Activated naive CD8-positive, alpha-beta T cell treated with anti-CD3 and anti-CD28 coated beads, Interleukin-2, amount 50 U/mL, for 24 hours (primary cell): ENCODE data around the gene KLF7.

Experiments
- ATAC-seq: fragments of 150-1000 bp; cut with Tn5 transposase; one replicate; pipeline ENCODE4 v1.10.0; 2021
- DNase-seq: peaks from one replicate; pipeline ENCODE4 v3.0.0; 2021
- H3K27ac Mint-ChIP-seq: one replicate; pipeline ENCODE4 v1.8.0; 2021; ENCODE audit warnings: mild to moderate bottlenecking, mixed read lengths
- H3K27me3 Mint-ChIP-seq: one replicate; pipeline ENCODE4 v1.8.0; 2021; ENCODE audit warnings: mixed read lengths
- H3K36me3 Mint-ChIP-seq: one replicate; pipeline ENCODE4 v1.8.0; 2021; ENCODE audit warnings: low read depth, mixed read lengths
- H3K4me1 Mint-ChIP-seq: one replicate; pipeline ENCODE4 v1.8.0; 2021; ENCODE audit warnings: mixed read lengths
- H3K4me3 Mint-ChIP-seq: one replicate; pipeline ENCODE4 v1.8.0; 2021; ENCODE audit warnings: mild to moderate bottlenecking, moderate library complexity, mixed read lengths
- H3K9me3 Mint-ChIP-seq: one replicate; pipeline ENCODE4 v1.8.0; 2021; ENCODE audit warnings: mixed read lengths

The KLF7 gene

DNA sequence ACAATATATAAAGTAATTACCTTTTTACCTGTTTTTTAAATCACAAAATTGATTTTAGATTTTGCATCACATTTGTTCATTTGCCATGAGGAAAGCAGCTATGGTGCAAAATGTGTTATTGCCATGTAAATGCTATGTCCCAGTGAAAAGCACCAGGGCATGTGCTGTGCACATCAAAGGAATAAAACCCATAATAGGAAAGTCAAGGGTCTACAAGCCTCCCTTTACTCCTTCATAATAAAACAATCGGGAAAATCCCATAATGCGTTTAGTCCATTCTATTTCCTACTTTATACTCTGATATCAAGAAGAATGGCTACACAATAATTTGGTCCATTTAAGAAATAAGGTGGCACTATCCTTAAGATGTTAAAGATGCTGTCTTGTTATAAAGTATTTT, 53.0 kb downstream of the KLF7 start:
- H3K9me3 Mint-ChIP-seq, result no peaks in the 10 kb centered on the region
- no peak overlapping the region for H3K27ac Mint-ChIP-seq
- DNase-seq (no peak), ATAC-seq (no peak)
- H3K4me1 Mint-ChIP-seq, result peaks cover 21% of the 10 kb centered on the region
- no peaks in the 10 kb centered on the region for H3K36me3 Mint-ChIP-seq
- H3K4me3 Mint-ChIP-seq, result no peak overlapping the region
- no peaks in the 10 kb centered on the region for H3K27me3 Mint-ChIP-seq

DNA sequence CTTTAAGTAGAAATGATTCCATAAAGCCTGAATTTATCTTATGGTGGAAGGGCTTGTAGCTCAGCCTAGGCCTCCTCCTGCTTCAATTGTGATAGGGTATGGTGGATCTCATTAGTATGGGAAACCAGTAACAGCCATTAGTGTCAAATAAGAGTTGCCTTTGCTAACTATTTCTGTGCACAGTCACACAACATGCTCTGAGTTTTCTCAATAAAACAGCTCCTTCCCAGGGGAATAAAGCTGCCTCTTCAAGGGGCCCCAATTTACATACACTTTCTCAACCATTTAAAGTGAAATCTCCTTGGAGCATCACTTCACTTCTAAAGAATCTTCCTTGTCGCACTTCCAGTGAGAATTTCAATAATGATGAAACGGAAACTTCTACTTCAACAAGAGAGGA, 53.4 kb downstream of the KLF7 start:
- ATAC-seq (no peak), DNase-seq (no peak)
- Mint-ChIP-seq H3K4me1 (peaks cover 24% of the 10 kb centered on the region), H3K27ac (no peak overlapping the region), H3K36me3 (no peaks in the 10 kb centered on the region), H3K9me3 (no peaks in the 10 kb centered on the region), H3K27me3 (no peaks in the 10 kb centered on the region), H3K4me3 (no peak overlapping the region)

DNA sequence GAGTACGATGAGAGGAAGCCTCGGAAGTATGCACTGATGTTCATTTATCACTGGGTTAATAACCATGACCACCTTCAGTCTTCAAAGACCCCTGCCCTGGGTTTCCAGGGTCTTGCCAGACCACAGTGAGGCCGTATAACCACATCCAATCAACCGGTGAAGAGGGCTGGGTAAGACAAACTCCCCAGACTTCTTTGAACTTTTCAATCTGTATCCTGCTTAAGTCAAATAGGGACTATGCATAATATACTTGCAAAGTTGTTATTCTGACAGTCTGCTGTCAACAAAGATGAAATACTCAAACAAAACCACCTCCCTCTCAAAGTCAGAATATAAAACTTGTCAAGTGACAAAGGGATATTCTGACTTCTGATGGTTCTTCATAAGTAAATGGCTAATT, 54.0 kb downstream of the KLF7 start:
- no peak overlapping the region for H3K27ac Mint-ChIP-seq
- H3K27me3 Mint-ChIP-seq, result no peaks in the 10 kb centered on the region
- ATAC-seq (no peak), DNase-seq (no peak)
- no peak overlapping the region for H3K4me3 Mint-ChIP-seq
- no peaks in the 10 kb centered on the region for H3K9me3 Mint-ChIP-seq
- peaks cover 26% of the 10 kb centered on the region for H3K4me1 Mint-ChIP-seq
- peaks cover 2% of the 10 kb centered on the region for H3K36me3 Mint-ChIP-seq

DNA sequence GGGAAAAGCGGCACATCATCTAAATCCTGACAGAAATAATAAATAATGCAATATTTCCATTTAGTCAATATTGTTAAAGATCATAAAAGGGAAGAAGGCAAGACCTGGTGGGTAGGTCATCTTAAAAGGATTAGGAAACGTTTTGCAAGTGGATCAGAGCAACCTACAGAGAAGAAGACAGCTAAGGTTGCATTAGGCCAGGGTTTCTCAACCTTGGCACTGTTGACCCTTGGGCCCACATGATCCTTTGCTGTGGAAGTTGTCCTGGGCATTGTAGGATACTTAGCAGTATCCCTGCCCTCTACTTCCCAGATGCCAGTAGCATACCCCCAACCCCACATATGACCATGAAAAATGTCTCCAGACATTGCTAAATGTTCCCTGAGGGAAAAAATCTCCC, 55.0 kb downstream of the KLF7 start:
- ATAC-seq (no peak), DNase-seq (no peak)
- peaks cover 8% of the 10 kb centered on the region for H3K36me3 Mint-ChIP-seq
- H3K27ac Mint-ChIP-seq, result no peak overlapping the region
- no peaks in the 10 kb centered on the region for H3K27me3 Mint-ChIP-seq
- no peak overlapping the region for H3K4me3 Mint-ChIP-seq
- H3K9me3 Mint-ChIP-seq, result no peaks in the 10 kb centered on the region
- peaks cover 26% of the 10 kb centered on the region for H3K4me1 Mint-ChIP-seq

DNA sequence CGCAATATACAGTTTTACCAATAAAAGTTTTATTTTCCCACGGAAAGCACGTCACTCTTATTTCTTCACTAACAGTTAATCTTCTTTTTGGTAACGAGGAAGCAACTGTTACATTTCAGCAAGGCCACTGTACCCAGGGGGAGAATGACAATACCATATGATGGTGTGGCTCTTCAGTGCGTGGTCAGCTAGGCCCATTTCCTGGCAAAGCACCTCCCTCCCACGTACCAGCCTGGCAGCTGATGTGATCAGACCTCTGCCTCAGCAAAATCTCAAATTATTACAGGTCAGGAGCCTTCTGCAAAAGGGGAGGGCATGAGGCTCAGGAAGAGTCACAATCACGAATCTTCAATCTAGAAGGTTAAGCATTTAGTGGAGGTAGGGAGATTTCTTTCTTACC, 55.4 kb downstream of the KLF7 start:
- DNase-seq (no peak), ATAC-seq (no peak)
- H3K4me3 Mint-ChIP-seq, result no peak overlapping the region
- H3K36me3 Mint-ChIP-seq, result peaks cover 8% of the 10 kb centered on the region
- H3K9me3 Mint-ChIP-seq, result no peaks in the 10 kb centered on the region
- H3K27ac Mint-ChIP-seq, result no peak overlapping the region
- peaks cover 26% of the 10 kb centered on the region for H3K4me1 Mint-ChIP-seq
- no peaks in the 10 kb centered on the region for H3K27me3 Mint-ChIP-seq

DNA sequence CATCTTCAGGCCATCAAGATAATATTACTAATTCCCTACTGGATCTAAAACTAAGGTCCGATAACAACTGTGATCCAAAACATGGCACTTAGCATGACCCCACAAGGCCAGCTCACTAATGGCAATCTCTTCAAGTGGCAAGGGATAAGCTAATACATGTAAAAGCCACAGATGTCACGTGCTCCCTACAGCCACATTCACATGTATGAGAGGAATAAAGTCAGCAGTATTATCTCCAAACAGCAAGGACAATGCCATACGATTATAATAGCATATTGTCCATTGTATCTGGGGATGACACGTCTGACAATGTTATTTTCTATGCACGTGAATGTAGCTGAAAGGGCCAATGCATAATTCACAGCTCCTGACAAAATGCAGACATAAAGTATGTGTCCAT, 56.0 kb downstream of the KLF7 start:
- no peak overlapping the region for H3K4me3 Mint-ChIP-seq
- ATAC-seq, result no peak
- peaks cover 10% of the 10 kb centered on the region for H3K36me3 Mint-ChIP-seq
- DNase-seq, result no peak
- no peaks in the 10 kb centered on the region for H3K27me3 Mint-ChIP-seq
- H3K27ac Mint-ChIP-seq, result no peak overlapping the region
- no peaks in the 10 kb centered on the region for H3K9me3 Mint-ChIP-seq
- H3K4me1 Mint-ChIP-seq, result peaks cover 26% of the 10 kb centered on the region

DNA sequence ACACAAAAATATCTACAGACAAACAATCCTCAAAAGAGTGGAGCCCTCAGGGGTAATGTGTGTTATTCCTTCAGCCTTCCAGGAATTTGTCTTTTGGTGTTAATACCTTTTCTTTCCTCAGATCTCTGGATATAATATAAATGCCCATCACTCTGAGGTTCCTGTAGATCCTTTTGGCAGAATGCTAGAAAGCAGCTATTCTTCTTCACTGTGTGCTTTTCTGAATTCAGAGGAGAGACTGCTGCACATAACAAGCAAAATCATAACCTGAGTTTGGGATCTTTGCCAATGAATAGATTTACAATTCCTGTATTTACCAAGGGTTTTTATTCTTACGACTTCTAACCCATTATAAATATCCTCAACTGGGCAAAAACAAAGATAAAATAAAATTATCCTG, 57.3 kb downstream of the KLF7 start:
- no peak overlapping the region for H3K27ac Mint-ChIP-seq
- no peaks in the 10 kb centered on the region for H3K9me3 Mint-ChIP-seq
- DNase-seq, result no peak
- no peaks in the 10 kb centered on the region for H3K27me3 Mint-ChIP-seq
- no peak for ATAC-seq
- peaks cover 26% of the 10 kb centered on the region for H3K4me1 Mint-ChIP-seq
- H3K36me3 Mint-ChIP-seq, result peaks cover 12% of the 10 kb centered on the region
- no peak overlapping the region for H3K4me3 Mint-ChIP-seq

DNA sequence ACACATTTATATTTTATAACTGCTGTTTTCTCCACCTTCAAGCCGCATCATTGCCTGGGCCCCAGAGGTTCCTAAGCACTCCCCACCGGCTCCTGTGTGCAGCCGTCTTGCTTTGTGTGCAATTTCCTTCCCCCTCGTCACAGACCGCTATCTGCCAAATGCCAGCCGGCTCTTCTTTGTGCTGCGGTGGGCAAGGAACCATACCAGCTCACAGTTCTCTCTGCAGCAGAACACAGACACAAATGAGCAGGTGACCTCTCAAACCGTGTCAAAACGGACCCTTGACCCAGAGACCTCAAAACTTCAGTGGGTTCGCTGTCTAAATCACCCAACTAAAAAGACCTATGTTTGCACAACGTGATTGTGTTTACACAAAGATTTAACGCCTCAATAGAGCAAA, 58.2 kb downstream of the KLF7 start:
- peaks cover 12% of the 10 kb centered on the region for H3K36me3 Mint-ChIP-seq
- peaks cover 23% of the 10 kb centered on the region for H3K4me1 Mint-ChIP-seq
- DNase-seq, result no peak
- peak overlapping the region; percentile 24 for H3K4me3 Mint-ChIP-seq
- no peak overlapping the region for H3K27ac Mint-ChIP-seq
- H3K27me3 Mint-ChIP-seq, result no peaks in the 10 kb centered on the region
- ATAC-seq, result peak; percentile 59
- H3K9me3 Mint-ChIP-seq, result no peaks in the 10 kb centered on the region

DNA sequence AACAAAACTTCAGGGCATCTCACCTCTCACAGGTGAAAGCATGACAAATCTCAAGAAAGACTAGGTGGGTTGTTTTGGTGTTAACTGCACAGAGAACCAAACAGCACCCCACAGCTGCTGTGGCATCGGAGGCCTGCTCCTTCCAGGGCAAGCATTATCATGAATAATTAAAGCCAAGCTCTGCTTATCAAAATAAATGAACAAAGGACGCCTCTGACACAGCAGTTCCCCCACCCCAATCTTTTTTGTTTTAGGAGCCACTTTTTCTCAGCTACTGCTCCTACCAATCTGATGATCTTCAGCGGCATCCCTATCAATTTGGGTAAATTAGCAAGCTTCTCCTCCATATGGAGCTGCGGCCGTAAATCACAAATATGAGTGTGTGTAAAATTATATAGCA, 58.6 kb downstream of the KLF7 start:
- peaks cover 21% of the 10 kb centered on the region for H3K4me1 Mint-ChIP-seq
- H3K27me3 Mint-ChIP-seq, result no peaks in the 10 kb centered on the region
- no peak for ATAC-seq
- no peak overlapping the region for H3K4me3 Mint-ChIP-seq
- no peak overlapping the region for H3K27ac Mint-ChIP-seq
- no peaks in the 10 kb centered on the region for H3K9me3 Mint-ChIP-seq
- H3K36me3 Mint-ChIP-seq, result peaks cover 12% of the 10 kb centered on the region
- DNase-seq, result no peak

DNA sequence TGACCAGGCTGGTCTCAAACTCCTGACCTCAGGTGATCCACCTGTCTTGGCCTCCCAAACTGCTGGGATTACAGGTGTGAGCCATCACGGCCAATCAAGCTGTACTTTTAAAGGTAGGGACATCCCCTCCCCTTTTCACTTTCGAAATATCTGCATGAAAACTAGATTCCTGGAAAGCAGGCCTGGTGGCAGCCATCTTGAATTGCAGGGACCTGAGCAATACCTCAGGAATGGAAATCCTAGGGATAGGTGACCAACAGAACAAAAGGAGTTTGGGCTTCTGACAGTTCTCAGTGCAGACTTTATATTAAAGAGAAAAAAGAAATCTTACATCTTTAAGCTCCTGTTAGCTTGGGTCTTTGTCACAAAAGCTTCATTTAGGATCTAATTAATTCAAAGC, 62.6 kb downstream of the KLF7 start:
- Mint-ChIP-seq H3K4me3 (no peak overlapping the region), H3K9me3 (no peaks in the 10 kb centered on the region), H3K27me3 (no peaks in the 10 kb centered on the region), H3K27ac (no peak overlapping the region), H3K4me1 (peaks cover 15% of the 10 kb centered on the region), H3K36me3 (peaks cover 22% of the 10 kb centered on the region)
- DNase-seq (no peak), ATAC-seq (no peak)

DNA sequence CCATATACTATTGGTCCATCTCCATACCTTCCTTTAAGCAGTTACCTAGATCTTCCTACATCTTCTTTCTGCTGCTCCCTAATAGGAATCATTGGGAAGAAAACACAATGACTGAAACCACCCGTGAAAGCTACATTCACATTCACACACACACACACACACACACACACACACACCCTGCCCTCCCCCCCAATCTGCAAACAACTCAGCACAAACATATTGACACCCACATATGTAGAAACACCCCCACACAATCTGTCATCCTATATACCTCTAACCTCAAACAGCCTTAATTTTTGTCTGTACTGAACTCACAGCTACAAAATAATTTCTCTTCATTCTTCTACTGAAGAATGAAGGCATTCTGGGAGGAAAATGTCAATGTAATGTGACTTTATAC, 63.8 kb downstream of the KLF7 start:
- DNase-seq (no peak), ATAC-seq (no peak)
- Mint-ChIP-seq H3K27ac (no peak overlapping the region), H3K4me1 (peaks cover 11% of the 10 kb centered on the region), H3K36me3 (peaks cover 25% of the 10 kb centered on the region), H3K9me3 (no peaks in the 10 kb centered on the region), H3K27me3 (no peaks in the 10 kb centered on the region), H3K4me3 (no peak overlapping the region)

DNA sequence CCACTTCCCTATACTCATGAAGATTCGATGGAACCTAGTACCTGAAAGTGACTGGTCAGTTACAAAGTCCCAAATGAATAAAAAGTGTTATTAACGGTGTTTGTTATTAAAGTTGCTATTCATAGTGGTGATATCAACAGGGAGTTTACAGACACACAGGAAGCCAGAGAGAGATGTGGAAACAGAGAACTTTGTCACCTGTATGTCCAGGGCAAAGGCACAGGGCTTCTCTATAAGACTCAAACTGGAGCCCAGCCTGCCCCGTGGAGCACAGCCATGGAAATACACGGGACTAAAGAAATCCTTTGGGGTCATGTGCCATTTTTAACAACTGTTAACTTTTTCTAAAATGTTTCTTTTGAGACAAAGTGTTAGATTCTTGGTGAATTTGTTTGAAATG, 68.5 kb downstream of the KLF7 start:
- no peak overlapping the region for H3K27ac Mint-ChIP-seq
- H3K4me3 Mint-ChIP-seq, result no peak overlapping the region
- H3K4me1 Mint-ChIP-seq, result peaks cover 14% of the 10 kb centered on the region
- H3K27me3 Mint-ChIP-seq, result no peaks in the 10 kb centered on the region
- no peak for ATAC-seq
- H3K36me3 Mint-ChIP-seq, result peaks cover 18% of the 10 kb centered on the region
- H3K9me3 Mint-ChIP-seq, result peaks cover 3% of the 10 kb centered on the region
- no peak for DNase-seq

DNA sequence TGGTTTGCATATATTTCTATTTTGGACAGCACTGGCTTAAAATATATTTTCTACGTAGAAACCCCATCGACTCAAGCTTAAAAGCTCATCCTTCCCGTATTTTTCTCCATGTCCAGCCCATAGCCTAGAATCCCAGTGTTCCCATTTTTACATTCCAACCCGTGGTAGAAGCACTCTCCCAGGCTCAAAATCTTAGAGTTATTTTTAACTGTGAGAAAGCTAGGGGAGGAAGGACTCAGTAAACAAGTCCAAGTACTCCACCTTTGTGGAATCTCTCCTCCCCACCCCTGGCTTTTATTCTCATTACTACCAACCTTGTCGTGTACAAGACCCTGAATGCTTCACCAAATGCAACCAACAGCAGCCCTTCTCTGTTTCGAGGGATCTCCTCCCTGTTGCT, 69.8 kb downstream of the KLF7 start:
- Mint-ChIP-seq H3K27ac (no peak overlapping the region), H3K36me3 (peaks cover 17% of the 10 kb centered on the region), H3K4me1 (peaks cover 22% of the 10 kb centered on the region), H3K9me3 (peaks cover 7% of the 10 kb centered on the region), H3K4me3 (no peak overlapping the region), H3K27me3 (no peaks in the 10 kb centered on the region)
- no peak for ATAC-seq
- DNase-seq, result no peak

DNA sequence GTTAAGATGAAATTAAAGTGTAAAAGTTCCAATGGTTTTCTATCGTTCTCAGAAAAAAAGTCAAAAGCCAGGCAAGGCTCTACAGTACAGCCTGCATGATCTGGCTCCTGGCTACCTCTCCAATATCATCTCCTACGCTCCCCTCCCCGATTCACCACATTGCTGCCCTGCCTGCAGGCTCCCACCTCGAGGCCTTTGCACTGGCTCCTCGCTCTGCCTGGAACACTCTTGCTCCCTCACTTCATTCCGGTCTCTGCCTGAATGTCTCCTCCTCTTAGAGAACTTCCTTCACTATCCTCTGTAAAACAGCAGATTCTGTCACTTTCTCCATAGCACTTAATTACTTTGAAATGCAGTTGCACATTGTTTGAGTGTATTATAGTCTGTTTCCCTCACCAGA, 72.5 kb downstream of the KLF7 start:
- Mint-ChIP-seq H3K9me3 (peaks cover 7% of the 10 kb centered on the region), H3K4me1 (peaks cover 43% of the 10 kb centered on the region), H3K36me3 (peaks cover 11% of the 10 kb centered on the region), H3K4me3 (no peak overlapping the region), H3K27me3 (no peaks in the 10 kb centered on the region), H3K27ac (no peak overlapping the region)
- ATAC-seq (no peak), DNase-seq (no peak)

DNA sequence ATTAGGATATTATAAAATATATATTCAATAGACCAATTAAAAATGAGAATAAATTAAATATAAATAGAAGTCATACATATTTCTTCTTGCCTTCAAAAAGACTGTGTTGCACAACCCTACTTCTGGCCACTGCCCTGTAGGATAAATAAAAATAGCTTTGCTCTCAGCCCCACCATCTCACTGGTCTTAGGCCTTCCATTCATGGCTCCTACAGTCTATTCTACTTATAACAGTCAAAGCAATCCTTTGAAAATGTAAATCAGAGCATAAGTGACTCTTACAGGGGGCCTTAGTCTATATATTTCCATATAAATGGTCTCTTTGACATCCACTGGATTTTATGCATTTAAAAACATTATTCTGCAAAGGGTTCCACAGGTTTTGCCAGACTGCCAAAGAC, 72.9 kb downstream of the KLF7 start:
- Mint-ChIP-seq H3K27ac (no peak overlapping the region), H3K36me3 (peaks cover 13% of the 10 kb centered on the region), H3K9me3 (peaks cover 7% of the 10 kb centered on the region), H3K4me3 (no peak overlapping the region), H3K4me1 (peaks cover 45% of the 10 kb centered on the region), H3K27me3 (no peaks in the 10 kb centered on the region)
- no peak for ATAC-seq
- DNase-seq, result no peak

DNA sequence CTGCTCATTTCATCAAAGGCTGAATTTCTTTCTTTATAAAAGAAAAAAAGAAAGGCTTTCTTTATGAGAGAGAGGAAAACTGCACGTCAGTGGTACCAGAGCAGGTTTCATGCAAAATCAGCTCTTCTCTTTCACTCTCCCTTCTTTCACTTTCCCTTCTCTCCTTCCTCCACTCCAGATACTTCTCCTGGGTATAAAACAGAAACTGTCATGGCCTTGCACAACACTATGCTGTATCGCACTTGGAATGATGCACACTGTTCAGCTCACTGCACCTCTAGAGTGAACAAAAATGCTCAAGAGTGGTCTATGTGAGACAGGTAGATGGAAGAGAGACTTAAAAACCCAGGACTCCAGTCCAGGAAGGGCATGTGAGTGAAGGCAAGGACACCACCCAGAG, 73.8 kb downstream of the KLF7 start:
- H3K27ac Mint-ChIP-seq, result no peak overlapping the region
- no peak for DNase-seq
- H3K9me3 Mint-ChIP-seq, result peaks cover 7% of the 10 kb centered on the region
- peaks cover 41% of the 10 kb centered on the region for H3K4me1 Mint-ChIP-seq
- H3K27me3 Mint-ChIP-seq, result no peaks in the 10 kb centered on the region
- no peak for ATAC-seq
- no peak overlapping the region for H3K4me3 Mint-ChIP-seq
- H3K36me3 Mint-ChIP-seq, result peaks cover 11% of the 10 kb centered on the region
